PC-9 (cell line): Measurements from ENCODE around the gene LRRTM2.

ENCODE experiments used
- EZH2 ChIP-seq: fragments of 200-600 bp; sonication (generic); IDR thresholded peaks from 2 replicates; pipeline ENCODE4 v1.8.0; 2017; ENCODE audit warnings: antibody characterized with exemption, low read depth
- TF ChIP-seq, protein P1 (sequence below): fragments of 200-600 bp; sonication (generic); conservative IDR thresholded peaks from 2 replicates; pipeline ENCODE4 v1.6.1; 2017; ENCODE audit warnings: mixed run types, antibody characterized with exemption, mild to moderate bottlenecking, moderate library complexity

GRCh38 chr5:138849882-138850281 is 25.3 kb downstream of the LRRTM2 start:
- TF ChIP-seq, protein P1, sequence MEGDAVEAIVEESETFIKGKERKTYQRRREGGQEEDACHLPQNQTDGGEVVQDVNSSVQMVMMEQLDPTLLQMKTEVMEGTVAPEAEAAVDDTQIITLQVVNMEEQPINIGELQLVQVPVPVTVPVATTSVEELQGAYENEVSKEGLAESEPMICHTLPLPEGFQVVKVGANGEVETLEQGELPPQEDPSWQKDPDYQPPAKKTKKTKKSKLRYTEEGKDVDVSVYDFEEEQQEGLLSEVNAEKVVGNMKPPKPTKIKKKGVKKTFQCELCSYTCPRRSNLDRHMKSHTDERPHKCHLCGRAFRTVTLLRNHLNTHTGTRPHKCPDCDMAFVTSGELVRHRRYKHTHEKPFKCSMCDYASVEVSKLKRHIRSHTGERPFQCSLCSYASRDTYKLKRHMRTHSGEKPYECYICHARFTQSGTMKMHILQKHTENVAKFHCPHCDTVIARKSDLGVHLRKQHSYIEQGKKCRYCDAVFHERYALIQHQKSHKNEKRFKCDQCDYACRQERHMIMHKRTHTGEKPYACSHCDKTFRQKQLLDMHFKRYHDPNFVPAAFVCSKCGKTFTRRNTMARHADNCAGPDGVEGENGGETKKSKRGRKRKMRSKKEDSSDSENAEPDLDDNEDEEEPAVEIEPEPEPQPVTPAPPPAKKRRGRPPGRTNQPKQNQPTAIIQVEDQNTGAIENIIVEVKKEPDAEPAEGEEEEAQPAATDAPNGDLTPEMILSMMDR = no peak
- TF ChIP-seq EZH2 = no peak
